GOT3 (cell line): ENCODE measurements around the gene TTC17.
"Not testable (repeated sequence)": the region's sequence is repeated elsewhere in the genome, so short reads cannot be mapped to it uniquely, and the experiment has no call there.

ENCODE experiments used
- DNase-seq: peaks from one replicate; lab custom pipeline; 2025; ENCODE audit warnings: mixed read lengths; lab: John Stamatoyannopoulos, UW

Gene TTC17

GRCh38 chr11:43382614-43383013 lies 23.9 kb downstream of the TTC17 start:
- DNase-seq = no peak

GRCh38 chr11:43384393-43384792 lies 25.7 kb downstream of the TTC17 start:
- DNase-seq = no peak

GRCh38 chr11:43392713-43393112 lies 34.0 kb downstream of the TTC17 start:
- DNase-seq = no peak

- no peak for DNase-seq
Observed at GRCh38 chr11:43393765-43394355, 35.1 kb downstream of the TTC17 start.

GRCh38 chr11:43396617-43397016 lies 37.9 kb downstream of the TTC17 start:
- no peak for DNase-seq

GRCh38 chr11:43397251-43397650 lies 38.5 kb downstream of the TTC17 start:
- no peak for DNase-seq

GRCh38 chr11:43399983-43400630 lies 41.4 kb downstream of the TTC17 start:
- no peak for DNase-seq

- no peak for DNase-seq
Observed at GRCh38 chr11:43401252-43401651, 42.5 kb downstream of the TTC17 start.

GRCh38 chr11:43401811-43402210 lies 43.1 kb downstream of the TTC17 start:
- DNase-seq = not testable (repeated sequence)

- DNase-seq = no peak
Observed at GRCh38 chr11:43403357-43404231, 44.9 kb downstream of the TTC17 start.

- DNase-seq = no peak
Observed at GRCh38 chr11:43404406-43404805, 45.7 kb downstream of the TTC17 start.

GRCh38 chr11:43404836-43405479 lies 46.2 kb downstream of the TTC17 start:
- no peak for DNase-seq

GRCh38 chr11:43408277-43408676 lies 49.6 kb downstream of the TTC17 start:
- no peak for DNase-seq

GRCh38 chr11:43410394-43410793 lies 51.7 kb downstream of the TTC17 start:
- DNase-seq = no peak

- DNase-seq = no peak
Observed at GRCh38 chr11:43418197-43418596, 59.5 kb downstream of the TTC17 start.

GRCh38 chr11:43419460-43419859 lies 60.7 kb downstream of the TTC17 start:
- DNase-seq = no peak

GRCh38 chr11:43427971-43428370 lies 69.3 kb downstream of the TTC17 start:
- no peak for DNase-seq

GRCh38 chr11:43430916-43431315 lies 72.2 kb downstream of the TTC17 start:
- not testable (repeated sequence) for DNase-seq

GRCh38 chr11:43434893-43435292 lies 76.2 kb downstream of the TTC17 start:
- no peak for DNase-seq

GRCh38 chr11:43440486-43440885 lies 81.8 kb downstream of the TTC17 start:
- no peak for DNase-seq

- no peak for DNase-seq
Observed at GRCh38 chr11:43443811-43444210, 85.1 kb downstream of the TTC17 start.

GRCh38 chr11:43447151-43447550 lies 88.4 kb downstream of the TTC17 start:
- no peak for DNase-seq
